Bronchial epithelial cell (primary cell): ENCODE data around the gene UBE2U. TPM values are rescaled to one million over a fixed set of nuclear protein-coding genes. Genes with fewer than 3 reads are reported as not detected.

Source experiments
- DNase-seq: peaks from one replicate; pipeline ENCODE4 v3.0.0-alpha.2; 2010; ENCODE audit warnings: low read depth
- FAIRE-seq: peaks from 2 replicates; lab custom pipeline; 2011; peaks lifted over from hg19 to GRCh38; lab: Jason Lieb, UNC
- H3K27me3 ChIP-seq: 2 replicates; pipeline ENCODE4 v1.5.1; 2011; ENCODE audit warnings: low read length; ENCODE audit not compliant: control insufficient read depth, insufficient read depth
- H3K36me3 ChIP-seq: 2 replicates; pipeline ENCODE4 v1.5.1; 2011; ENCODE audit warnings: low read length; ENCODE audit not compliant: control insufficient read depth, insufficient read depth
- H3K4me3 ChIP-seq: 2 replicates; pipeline ENCODE4 v1.5.1; 2011; ENCODE audit warnings: mild to moderate bottlenecking, low read depth, low read length, control low read depth
- CTCF ChIP-seq: IDR thresholded peaks from 2 replicates; pipeline ENCODE4 v1.5.1; 2011; ENCODE audit warnings: mild to moderate bottlenecking, moderate library complexity, low read length, control low read depth, inconsistent platforms; ENCODE audit not compliant: insufficient read depth, severe bottlenecking
- total RNA-seq: library from RNA; depleted of rRNA; stranded (reverse); fragments of >200 nt; gene quantifications from 2 replicates; pipeline ENCODE4 v1.2.1, GENCODE V29; 2014

Gene UBE2U
- not detected in 2 replicates for total RNA-seq

GRCh38 chr1:64203420-64203819, at the start of gene UBE2U:
Gene UBE2U, plus strand, starts transcription at chr1:64203623. Its CDS starts 428 bp downstream, at chr1:64204051.
- H3K27me3 ChIP-seq: peaks cover 3% of the 10 kb centered on the region
- FAIRE-seq (no peak), DNase-seq (no peak)
- no peak within 1 kb of the TSS for H3K4me3 ChIP-seq
- no peaks in the 10 kb centered on the region for H3K36me3 ChIP-seq
- TF ChIP-seq CTCF: no peak

GRCh38 chr1:64155278-64155677, 48.1 kb upstream of the UBE2U start:
- Histone ChIP-seq H3K36me3 (no peaks in the 10 kb centered on the region), H3K4me3 (no peak overlapping the region), H3K27me3 (peaks cover 2% of the 10 kb centered on the region)
- no peak for FAIRE-seq
- TF ChIP-seq CTCF: no peak
- DNase-seq: no peak

GRCh38 chr1:64161357-64161941, 42.0 kb upstream of the UBE2U start:
- peaks cover 2% of the 10 kb centered on the region for H3K27me3 ChIP-seq
- H3K4me3 ChIP-seq: no peak overlapping the region
- FAIRE-seq (no peak), DNase-seq (no peak)
- TF ChIP-seq CTCF: no peak
- H3K36me3 ChIP-seq: no peaks in the 10 kb centered on the region

GRCh38 chr1:64162151-64162550, 41.3 kb upstream of the UBE2U start:
- no peak for TF ChIP-seq CTCF
- Histone ChIP-seq H3K36me3 (no peaks in the 10 kb centered on the region), H3K4me3 (no peak overlapping the region), H3K27me3 (peaks cover 2% of the 10 kb centered on the region)
- FAIRE-seq (no peak), DNase-seq (no peak)

- FAIRE-seq: no peak
Observed at GRCh38 chr1:64162804-64163203, 40.6 kb upstream of the UBE2U start.

More at GRCh38 chr1:64162804-64163203, 40.6 kb upstream of the UBE2U start:
- TF ChIP-seq CTCF: no peak
- DNase-seq: no peak
- no peaks in the 10 kb centered on the region for H3K36me3 ChIP-seq
- peaks cover 2% of the 10 kb centered on the region for H3K27me3 ChIP-seq
- H3K4me3 ChIP-seq: no peak overlapping the region
